T-helper 1 cell treated with Interleukin-12 subunit alpha and Interleukin-12 subunit beta and Interleukin-4 antibody, amounts not matched to agents 30 μg/mL and 1 μg/mL, for 36 hours (primary cell): ENCODE results near the gene PACC1.
"Not testable (repeated sequence)": the region's sequence is repeated elsewhere in the genome, so short reads cannot be mapped to it uniquely, and the experiment has no call there.

ENCODE experiments used
- H3K27ac Mint-ChIP-seq: one replicate; pipeline ENCODE4 v1.8.0; 2021; ENCODE audit warnings: mild to moderate bottlenecking, mixed read lengths
- H3K27me3 Mint-ChIP-seq: one replicate; pipeline ENCODE4 v1.8.0; 2021; ENCODE audit warnings: low read depth, mixed read lengths
- H3K36me3 Mint-ChIP-seq: one replicate; pipeline ENCODE4 v1.8.0; 2021; ENCODE audit warnings: low read depth, mixed read lengths
- H3K4me1 Mint-ChIP-seq: one replicate; pipeline ENCODE4 v1.8.0; 2021; ENCODE audit warnings: low read depth, mixed read lengths
- H3K4me3 Mint-ChIP-seq: one replicate; pipeline ENCODE4 v1.8.0; 2021; ENCODE audit warnings: mild to moderate bottlenecking, moderate library complexity, mixed read lengths
- H3K9me3 Mint-ChIP-seq: one replicate; pipeline ENCODE4 v1.8.0; 2021; ENCODE audit warnings: mixed read lengths

The PACC1 gene

DNA sequence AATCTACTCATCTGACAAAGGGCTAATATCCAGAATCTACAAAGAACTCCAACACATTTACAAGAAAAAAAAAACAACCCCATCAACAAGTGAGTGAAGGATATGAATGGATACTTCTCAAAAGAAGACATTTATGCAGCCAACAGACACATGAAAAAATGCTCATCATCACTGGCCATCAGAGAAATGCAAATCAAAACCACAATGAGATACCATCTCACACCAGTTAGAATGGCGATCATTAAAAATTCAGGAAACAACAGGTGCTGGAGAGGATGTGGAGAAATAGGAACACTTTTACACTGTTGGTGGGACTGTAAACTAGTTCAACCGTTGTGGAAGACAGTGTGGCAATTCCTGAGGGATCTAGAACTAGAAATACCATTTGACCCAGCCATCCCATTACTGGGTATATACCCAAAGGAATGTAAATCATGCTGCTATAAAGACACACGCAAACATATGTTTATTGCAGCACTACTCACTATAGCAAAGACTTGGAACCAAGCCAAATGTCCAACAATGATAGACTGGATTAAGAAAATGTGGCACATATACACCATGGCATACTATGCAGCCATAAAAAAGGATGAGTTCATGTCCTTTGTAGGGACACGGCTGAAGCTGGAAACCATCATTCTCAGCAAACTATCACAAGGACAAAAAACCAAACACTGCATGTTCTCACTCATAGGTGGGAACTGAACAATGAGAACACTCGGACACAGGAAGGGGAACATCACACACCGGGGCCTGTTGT lies 18.8 kb downstream of the PACC1 start:
- not testable (repeated sequence) for H3K27me3 Mint-ChIP-seq, H3K4me1 Mint-ChIP-seq, H3K27ac Mint-ChIP-seq, H3K4me3 Mint-ChIP-seq
- H3K9me3 Mint-ChIP-seq: peaks cover 20% of the 10 kb centered on the region
- H3K36me3 Mint-ChIP-seq: peaks cover 38% of the 10 kb centered on the region

DNA sequence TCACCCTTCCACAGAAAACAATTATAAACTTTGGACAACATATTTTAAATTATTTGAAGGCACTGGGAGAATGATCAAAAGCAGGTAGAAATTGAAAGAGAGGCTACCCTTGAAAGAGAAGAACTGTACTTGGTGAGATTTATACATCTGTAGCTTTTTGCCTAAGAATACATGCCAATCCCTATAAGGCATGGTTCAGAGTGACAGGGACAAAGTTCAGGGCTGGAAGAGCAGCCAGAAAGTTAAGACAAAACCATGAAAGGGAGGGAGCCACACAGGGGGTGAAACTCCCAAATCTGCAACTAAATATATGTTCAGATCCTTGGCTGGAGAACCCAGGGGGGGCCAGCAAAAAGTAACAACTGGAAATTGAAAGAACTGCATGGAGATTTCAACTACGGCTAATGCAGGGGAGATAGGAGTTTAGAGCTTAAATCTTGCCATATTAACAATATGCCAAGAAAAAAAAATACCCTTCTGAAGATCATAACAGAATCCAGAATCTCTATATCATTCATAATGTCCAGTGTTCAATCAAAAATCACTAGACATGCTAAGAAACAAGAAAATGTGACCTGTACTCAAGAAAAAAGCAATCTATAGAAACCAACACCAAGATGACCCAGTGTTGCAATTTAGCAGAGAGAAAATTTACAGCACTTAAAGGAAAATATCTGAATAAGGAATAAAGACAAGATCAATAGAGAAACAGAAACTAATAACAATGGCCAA lies 25.5 kb downstream of the PACC1 start:
- Mint-ChIP-seq H3K27me3 (no peaks in the 10 kb centered on the region), H3K4me3 (no peak overlapping the region), H3K27ac (no peak overlapping the region), H3K9me3 (peaks cover 21% of the 10 kb centered on the region), H3K36me3 (peaks cover 44% of the 10 kb centered on the region), H3K4me1 (peaks cover 11% of the 10 kb centered on the region)

DNA sequence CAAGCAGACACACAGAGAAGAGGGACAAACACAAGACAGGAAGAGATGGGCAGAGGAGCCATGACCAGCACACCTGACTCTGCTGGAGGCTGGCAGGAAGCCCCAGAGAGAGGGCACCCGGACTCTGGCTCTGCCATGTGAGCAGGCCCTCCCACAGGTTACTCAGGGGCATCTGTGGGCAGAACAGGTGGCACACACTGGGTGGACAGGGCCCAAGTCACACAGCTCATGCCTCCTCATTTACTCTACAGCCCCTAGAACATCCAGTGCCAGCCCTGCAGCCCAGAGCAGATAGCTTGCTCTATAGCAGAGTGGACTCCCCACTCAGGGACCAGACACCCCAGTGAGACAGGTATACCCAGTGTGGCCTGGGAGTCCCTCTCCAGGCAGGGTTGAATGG lies 28.7 kb downstream of the PACC1 start:
- H3K27ac Mint-ChIP-seq: no peak overlapping the region
- H3K36me3 Mint-ChIP-seq: peaks cover 40% of the 10 kb centered on the region
- H3K4me1 Mint-ChIP-seq: peaks cover 6% of the 10 kb centered on the region
- H3K9me3 Mint-ChIP-seq: peaks cover 11% of the 10 kb centered on the region
- no peak overlapping the region for H3K4me3 Mint-ChIP-seq
- H3K27me3 Mint-ChIP-seq: no peaks in the 10 kb centered on the region

DNA sequence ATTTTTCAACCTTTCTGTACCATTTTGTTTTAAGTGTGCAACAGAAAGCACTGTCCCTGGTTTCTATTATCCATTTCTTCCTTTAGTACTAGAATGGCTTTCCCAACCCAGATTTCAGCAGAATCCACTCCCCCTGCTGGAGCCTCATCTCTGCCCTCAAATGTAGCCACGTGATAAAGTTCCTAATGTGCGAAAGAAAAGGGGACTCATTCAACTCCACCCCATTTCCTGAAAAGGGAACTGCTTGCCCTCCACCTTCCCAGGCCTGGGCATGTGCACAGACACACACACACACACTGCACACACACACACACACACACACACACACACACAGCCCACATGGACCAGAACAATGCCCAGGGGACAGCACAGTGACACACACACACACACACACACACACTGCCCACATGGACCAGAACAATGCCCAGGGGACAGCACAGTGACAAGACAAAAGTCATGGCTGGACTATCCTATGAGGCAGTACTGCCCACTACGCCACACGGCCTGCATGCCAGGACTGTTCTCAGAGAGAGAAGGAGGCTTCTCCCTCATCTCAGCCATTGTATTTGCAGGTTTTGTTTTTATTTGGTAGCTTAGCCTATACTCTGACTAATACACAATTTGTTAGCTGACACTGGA lies 33.2 kb downstream of the PACC1 start:
- Mint-ChIP-seq H3K4me1 (peaks cover 4% of the 10 kb centered on the region), H3K27me3 (no peaks in the 10 kb centered on the region), H3K4me3 (no peak overlapping the region), H3K27ac (no peak overlapping the region), H3K9me3 (no peaks in the 10 kb centered on the region), H3K36me3 (peaks cover 40% of the 10 kb centered on the region)

DNA sequence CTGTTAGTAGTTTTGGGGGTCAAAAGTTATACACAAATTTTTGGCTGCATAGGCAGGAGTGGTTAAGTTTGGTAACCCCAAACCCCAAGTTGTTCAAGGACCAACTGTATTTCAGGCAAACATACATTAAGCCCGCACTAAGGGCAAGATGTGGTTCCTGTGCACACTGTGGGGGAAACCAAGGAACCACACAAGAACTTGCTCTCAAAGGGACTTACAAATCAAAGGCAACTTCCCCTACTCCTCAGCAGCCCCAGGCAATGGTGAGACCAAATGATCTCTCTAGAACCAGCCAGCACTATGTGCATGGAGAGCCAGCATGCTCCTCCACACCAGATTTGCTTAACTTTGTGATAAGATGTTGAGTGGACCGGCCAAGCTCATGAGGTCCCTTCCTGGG lies 35.3 kb downstream of the PACC1 start:
- H3K27ac Mint-ChIP-seq: no peak overlapping the region
- H3K4me1 Mint-ChIP-seq: no peaks in the 10 kb centered on the region
- H3K36me3 Mint-ChIP-seq: peaks cover 35% of the 10 kb centered on the region
- H3K9me3 Mint-ChIP-seq: no peaks in the 10 kb centered on the region
- H3K27me3 Mint-ChIP-seq: no peaks in the 10 kb centered on the region
- no peak overlapping the region for H3K4me3 Mint-ChIP-seq

DNA sequence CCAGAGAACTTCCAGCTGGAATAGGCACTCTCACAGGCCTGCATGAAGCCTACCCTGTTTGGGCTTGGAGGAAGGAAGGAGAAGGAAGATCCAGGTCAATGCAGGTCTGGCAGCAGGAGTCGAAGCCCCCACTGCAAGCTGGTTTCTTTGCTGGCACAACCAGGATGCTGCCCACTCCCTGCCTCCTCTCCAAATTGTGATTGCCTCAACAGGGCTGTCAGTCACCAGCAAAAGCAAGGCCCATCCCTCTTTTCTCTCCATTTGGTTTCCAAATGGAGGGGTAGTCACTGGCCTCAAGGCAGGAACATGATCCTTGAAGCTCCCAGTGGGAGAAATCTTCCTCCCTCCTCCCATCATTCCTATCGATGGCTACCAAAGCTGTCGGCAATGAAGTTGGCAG lies 37.0 kb downstream of the PACC1 start:
- Mint-ChIP-seq H3K4me1 (no peaks in the 10 kb centered on the region), H3K27ac (no peak overlapping the region), H3K36me3 (peaks cover 47% of the 10 kb centered on the region), H3K27me3 (no peaks in the 10 kb centered on the region), H3K9me3 (no peaks in the 10 kb centered on the region), H3K4me3 (no peak overlapping the region)

DNA sequence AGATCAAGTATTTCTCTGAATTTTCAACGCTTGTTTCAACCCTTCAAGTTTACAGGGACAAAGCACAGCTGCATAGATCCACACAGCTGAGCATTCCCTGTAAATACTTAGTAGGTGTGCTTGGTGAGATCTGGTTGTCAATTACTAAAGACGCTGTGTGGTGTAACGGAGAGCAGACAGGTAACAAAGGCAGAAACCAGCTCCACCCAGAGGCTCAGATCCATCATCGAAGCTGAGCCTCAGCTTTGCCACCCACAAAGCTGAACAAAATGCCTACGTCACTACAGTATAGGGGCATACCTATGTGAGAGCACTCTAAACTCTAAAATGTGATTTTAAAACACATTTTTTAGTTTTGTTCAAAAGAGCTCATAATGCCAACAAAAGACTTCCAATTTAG lies 38.7 kb downstream of the PACC1 start:
- no peaks in the 10 kb centered on the region for H3K9me3 Mint-ChIP-seq
- no peak overlapping the region for H3K27ac Mint-ChIP-seq
- peaks cover 56% of the 10 kb centered on the region for H3K36me3 Mint-ChIP-seq
- H3K27me3 Mint-ChIP-seq: no peaks in the 10 kb centered on the region
- H3K4me3 Mint-ChIP-seq: no peak overlapping the region
- peaks cover 4% of the 10 kb centered on the region for H3K4me1 Mint-ChIP-seq

DNA sequence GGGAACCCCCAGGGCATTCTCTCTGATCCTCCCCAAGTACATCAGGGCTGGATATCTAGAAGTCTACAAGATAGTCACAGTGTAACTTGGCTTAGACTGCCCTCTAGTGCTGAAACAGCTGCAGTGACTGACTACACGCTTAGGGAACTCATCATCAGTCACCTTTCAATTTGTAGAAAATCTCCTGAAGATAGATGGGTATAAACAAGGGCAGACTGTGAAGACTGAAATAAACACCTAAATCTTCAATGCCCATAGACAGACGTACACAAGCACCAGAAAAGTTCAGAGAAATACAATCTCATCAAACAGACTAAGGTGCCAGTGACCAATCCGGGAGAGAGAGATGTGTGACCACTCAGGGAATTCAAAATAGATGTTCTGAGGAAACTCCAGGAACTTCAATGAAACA lies 46.6 kb downstream of the PACC1 start:
- Mint-ChIP-seq H3K27ac (no peak overlapping the region), H3K9me3 (peaks cover 4% of the 10 kb centered on the region), H3K27me3 (no peaks in the 10 kb centered on the region), H3K4me1 (peaks cover 8% of the 10 kb centered on the region), H3K4me3 (no peak overlapping the region), H3K36me3 (peaks cover 47% of the 10 kb centered on the region)

DNA sequence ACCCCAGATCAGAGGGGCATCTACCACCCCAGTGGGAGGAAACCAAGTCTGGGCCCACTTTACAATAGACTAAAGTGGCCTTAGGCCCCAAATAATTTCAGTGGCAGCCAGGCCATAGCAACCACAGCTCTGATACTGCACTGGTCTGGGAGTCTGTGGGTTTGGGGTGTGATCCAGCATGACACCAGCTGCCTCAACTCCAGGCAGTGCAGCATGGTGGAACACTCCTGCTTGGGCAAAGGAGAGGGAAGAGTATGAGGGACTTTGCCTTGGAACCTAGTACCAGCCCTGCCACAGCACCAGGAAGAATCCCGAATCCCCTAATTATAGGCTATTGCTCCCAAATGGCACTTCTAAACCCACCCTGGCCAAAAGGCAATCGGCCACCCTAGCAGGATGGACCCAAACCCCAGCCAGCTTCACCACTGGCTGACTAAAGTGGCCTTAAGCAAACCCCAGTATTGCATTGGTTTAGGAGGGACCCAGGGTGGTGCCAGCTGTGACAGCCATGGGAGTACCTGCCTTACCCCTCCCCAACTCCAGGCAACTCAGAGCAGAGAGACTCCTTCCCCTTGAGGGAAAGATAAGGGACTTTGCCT lies 47.1 kb downstream of the PACC1 start:
- Mint-ChIP-seq H3K27me3 (no peaks in the 10 kb centered on the region), H3K36me3 (peaks cover 42% of the 10 kb centered on the region), H3K27ac (no peak overlapping the region), H3K9me3 (peaks cover 4% of the 10 kb centered on the region), H3K4me1 (peaks cover 8% of the 10 kb centered on the region), H3K4me3 (no peak overlapping the region)

DNA sequence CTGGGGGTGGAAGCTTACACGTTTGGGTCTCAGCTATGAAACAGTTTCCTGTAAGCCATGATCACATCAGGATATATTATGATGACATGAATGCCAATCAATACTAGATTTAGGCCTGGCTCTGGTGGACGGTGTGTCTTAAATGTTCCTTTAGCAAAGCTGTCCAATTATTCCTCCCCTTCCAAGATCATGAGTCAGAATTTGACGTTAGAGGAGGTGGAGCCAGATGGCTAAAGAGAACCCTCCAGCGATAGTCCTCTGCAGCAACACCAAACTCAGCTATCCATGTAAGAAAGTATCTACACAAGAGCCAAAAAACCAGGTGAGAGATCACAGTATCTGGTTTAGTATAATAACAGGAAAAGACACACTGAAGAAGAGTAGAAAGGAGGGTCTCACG lies 47.8 kb downstream of the PACC1 start:
- Mint-ChIP-seq H3K9me3 (peaks cover 4% of the 10 kb centered on the region), H3K4me3 (no peak overlapping the region), H3K36me3 (peaks cover 41% of the 10 kb centered on the region), H3K27ac (peak overlapping the region; percentile 3), H3K4me1 (peaks cover 8% of the 10 kb centered on the region), H3K27me3 (no peaks in the 10 kb centered on the region)

DNA sequence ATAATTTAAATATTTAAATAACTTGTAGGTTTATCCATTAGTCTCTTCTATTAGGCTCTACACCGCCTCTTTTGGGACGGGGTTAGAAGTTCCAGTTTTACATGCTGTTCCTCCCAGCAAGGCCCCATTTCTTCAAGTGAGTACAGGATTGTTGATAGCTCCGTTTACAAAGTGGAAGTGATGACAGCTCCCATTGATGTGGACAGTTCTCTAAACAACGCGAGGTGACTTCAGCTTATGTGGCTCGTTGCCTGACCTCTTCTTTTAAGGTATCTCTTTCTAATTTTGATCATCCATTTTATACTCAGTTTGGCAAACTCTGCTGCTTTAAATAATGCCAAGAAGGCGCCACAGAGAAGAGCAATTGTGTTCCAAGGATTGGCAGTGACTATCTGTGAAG lies 49.7 kb downstream of the PACC1 start:
- H3K4me1 Mint-ChIP-seq: peaks cover 7% of the 10 kb centered on the region
- H3K9me3 Mint-ChIP-seq: peaks cover 4% of the 10 kb centered on the region

DNA sequence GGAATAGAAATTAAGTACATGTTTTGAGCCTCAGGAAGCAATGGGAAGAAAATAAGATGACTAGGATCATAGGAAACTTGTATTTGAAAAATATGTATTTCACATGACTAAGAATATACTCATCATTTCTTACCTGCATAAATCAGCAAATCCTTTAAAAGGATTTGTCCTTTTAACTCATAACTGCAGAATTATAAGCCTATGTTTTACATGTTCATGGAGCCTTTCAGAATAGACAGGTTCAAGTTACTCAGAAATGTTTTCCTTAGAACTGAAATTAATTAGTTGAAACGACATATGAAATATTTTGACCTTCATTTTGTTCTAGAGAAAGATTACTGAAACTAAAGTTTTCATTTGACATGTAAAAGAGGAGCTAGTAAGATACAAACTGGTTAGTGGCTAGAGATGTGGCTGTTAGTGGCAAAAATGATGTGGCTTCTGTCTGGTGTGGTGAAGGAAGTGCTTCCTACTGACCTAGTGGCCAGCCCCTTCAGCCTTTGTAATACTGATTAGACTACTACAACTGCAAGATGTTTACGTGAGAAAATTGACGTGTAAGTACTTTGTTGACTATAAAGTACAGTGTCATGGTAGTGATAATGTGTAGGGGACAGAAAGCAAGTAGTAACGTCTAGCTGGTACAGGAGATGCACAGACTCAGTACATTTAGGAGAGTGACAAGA lies 54.7 kb downstream of the PACC1 start:
- Mint-ChIP-seq H3K27ac (peak overlapping the region; percentile 3), H3K36me3 (peaks cover 38% of the 10 kb centered on the region)

More for the DNA sequence above, 49.7 kb downstream of the PACC1 start:
- peaks cover 41% of the 10 kb centered on the region for H3K36me3 Mint-ChIP-seq
- no peaks in the 10 kb centered on the region for H3K27me3 Mint-ChIP-seq
- no peak overlapping the region for H3K4me3 Mint-ChIP-seq
- no peak overlapping the region for H3K27ac Mint-ChIP-seq

DNA sequence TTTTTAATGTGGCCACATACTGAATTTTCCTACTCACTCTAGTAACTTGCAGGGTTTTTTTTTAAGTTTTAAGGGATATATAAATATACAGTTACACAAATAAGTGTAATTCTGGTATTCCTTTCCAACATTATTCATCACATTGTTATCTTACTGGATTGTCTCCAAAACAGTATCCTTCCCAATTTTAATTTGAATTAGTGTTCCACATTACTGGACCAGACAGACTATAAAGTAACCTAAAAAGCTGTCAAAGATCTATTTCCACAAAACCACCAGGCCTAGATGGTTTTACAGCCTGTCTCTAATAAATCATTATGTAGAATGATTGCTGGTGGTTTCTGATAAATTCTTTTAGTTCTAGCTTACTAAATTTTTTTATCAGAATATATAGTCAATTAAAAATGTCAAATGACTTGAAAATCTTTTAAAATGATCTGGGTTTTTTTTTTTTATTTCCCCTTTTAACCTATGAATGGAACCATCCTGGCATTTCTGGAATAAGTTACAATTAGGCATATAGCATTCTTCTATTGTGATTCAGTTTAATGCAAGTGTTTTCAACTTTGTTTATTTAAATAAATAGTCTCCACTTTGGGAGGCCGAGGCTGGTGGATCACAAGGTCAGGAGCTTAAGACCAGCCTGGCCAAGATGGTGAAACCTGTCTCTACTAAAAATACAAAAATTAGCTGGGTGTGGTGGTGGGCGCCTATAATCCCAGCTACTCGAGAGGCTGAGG lies 59.3 kb downstream of the PACC1 start:
- Mint-ChIP-seq H3K27ac (no peak overlapping the region), H3K36me3 (peaks cover 36% of the 10 kb centered on the region), H3K9me3 (no peaks in the 10 kb centered on the region), H3K4me1 (peaks cover 6% of the 10 kb centered on the region), H3K27me3 (no peaks in the 10 kb centered on the region), H3K4me3 (no peak overlapping the region)

More for the DNA sequence above, 54.7 kb downstream of the PACC1 start:
- H3K4me3 Mint-ChIP-seq: no peak overlapping the region
- H3K9me3 Mint-ChIP-seq: no peaks in the 10 kb centered on the region
- H3K4me1 Mint-ChIP-seq: peaks cover 5% of the 10 kb centered on the region
- no peaks in the 10 kb centered on the region for H3K27me3 Mint-ChIP-seq

DNA sequence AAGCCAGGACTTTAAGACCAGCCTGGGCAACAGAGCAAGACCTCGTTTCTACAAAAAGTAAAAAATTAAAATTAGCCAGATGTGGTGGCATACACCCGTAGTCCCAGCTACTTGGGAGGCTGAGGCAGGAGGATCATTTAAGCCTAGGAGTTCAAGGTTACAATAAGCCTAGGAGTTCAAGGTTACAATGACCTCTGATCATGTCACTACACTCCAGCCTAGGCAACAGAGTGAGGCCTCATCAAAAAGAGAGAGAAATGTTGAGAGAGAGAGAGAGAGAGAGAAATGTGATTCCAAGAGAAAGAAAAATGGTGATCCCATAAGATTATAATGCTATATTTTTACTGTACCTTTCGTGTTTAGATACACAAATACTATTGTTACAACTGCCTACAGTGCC lies 60.2 kb downstream of the PACC1 start:
- Mint-ChIP-seq H3K36me3 (peaks cover 32% of the 10 kb centered on the region), H3K9me3 (no peaks in the 10 kb centered on the region), H3K4me3 (no peak overlapping the region), H3K27ac (no peak overlapping the region), H3K27me3 (no peaks in the 10 kb centered on the region), H3K4me1 (peaks cover 1% of the 10 kb centered on the region)
